K562 (cell line): Measurements from ENCODE around the gene TAS2R40. TPM values are rescaled to one million over a fixed set of nuclear protein-coding genes. Genes with fewer than 3 reads are reported as not detected.

Experiments used
- ATAC-seq: fragments of 200-7000 bp; cut with Tn5 transposase; 3 replicates; pipeline ENCODE4 v1.9.1; 2020; ENCODE audit warnings: moderate library complexity
- BruUV-seq: library from RNA; stranded (reverse); fragments of 400-500 nt; replicated peaks from 2 replicates; lab custom pipeline; 2021; lab: Mats Ljungman, UMichigan
- CTCF ChIA-PET: fragments of 300-600 bp; formaldehyde crosslinking; extraction: SDS; loops from one replicate; lab custom pipeline; 2021; ENCODE audit warnings: low intra/inter-chr PET ratio; lab: Yijun Ruan, JAX
- POLR2A ChIA-PET: fragments of 300-600, 350-650 bp; sonication (Branson Sonifier 250); formaldehyde crosslinking; extraction: SDS; loops from one replicate; lab custom pipeline; 2021; ENCODE audit warnings: antibody characterized with exemption, inconsistent platforms; lab: Yijun Ruan, JAX
- DNase-seq, 4 experiments: peaks; one replicate each; pipeline versions ENCODE4 v3.0.0 to v3.0.0-alpha.2; 2011 to 2018; ENCODE audit warnings: low spot score in 3 of 4, mixed read lengths in 3 of 4; ENCODE audit errors: extremely low read depth in 1 of 4
- FAIRE-seq: peaks from 2 replicates; lab custom pipeline; 2011; peaks lifted over from hg19 to GRCh38; lab: Jason Lieb, UNC
- H2AFZ ChIP-seq: 2 replicates; pipeline ENCODE4 v1.6.0; 2011; ENCODE audit warnings: low read depth, low read length, control low read depth, inconsistent platforms
- H3K27ac ChIP-seq: fragments of 200-600 bp; 3 replicates; pipeline ENCODE4 v1.8.0; 2011; ENCODE audit warnings: low read depth, mild to moderate bottlenecking, control low read depth, inconsistent platforms, low read length, moderate library complexity, mixed read lengths; ENCODE audit errors: extremely low read depth
- H3K27me3 ChIP-seq, 2 experiments: fragments of 300-600 bp in 1 of 2; 2 replicates in 1 of 2; 3 replicates in 1 of 2; pipeline versions ENCODE4 v1.6.0 to v1.8.0; 2011; ENCODE audit warnings: inconsistent platforms in 2 of 2, low read length in 2 of 2, mild to moderate bottlenecking in 1 of 2, mixed read lengths in 1 of 2, moderate library complexity in 1 of 2; ENCODE audit not compliant: control insufficient read depth in 2 of 2, insufficient read depth in 2 of 2
- H3K36me3 ChIP-seq: fragments of 300-600 bp; 3 replicates; pipeline ENCODE4 v1.8.0; 2011; ENCODE audit warnings: mild to moderate bottlenecking, low read length, inconsistent platforms; ENCODE audit not compliant: control insufficient read depth, insufficient read depth
- H3K4me1 ChIP-seq, 2 experiments: fragments of 200-600 bp in 1 of 2; replicated peaks in 1 of 2; 2 replicates in 1 of 2; 3 replicates in 1 of 2; pipeline versions ENCODE4 v1.5.1 to v1.8.0; 2011; ENCODE audit warnings: inconsistent platforms in 2 of 2, low read length in 2 of 2, mild to moderate bottlenecking in 1 of 2, mixed read lengths in 1 of 2, moderate library complexity in 1 of 2; ENCODE audit not compliant: control insufficient read depth in 2 of 2, insufficient read depth in 2 of 2
- H3K4me2 ChIP-seq: 2 replicates; pipeline ENCODE4 v1.6.1; 2011; ENCODE audit warnings: low read length, control low read depth, inconsistent platforms, mixed read lengths; ENCODE audit not compliant: insufficient read depth
- H3K4me3 ChIP-seq: fragments of 200-600 bp; sonication (generic), shearing (Covaris generic); 2 replicates; pipeline ENCODE4 v1.5.1; 2016; ENCODE audit warnings: control low read depth, inconsistent platforms
- H3K79me2 ChIP-seq: fragments of 200-600 bp; 3 replicates; pipeline ENCODE4 v1.8.0; 2011; ENCODE audit warnings: low read length, inconsistent platforms; ENCODE audit not compliant: control insufficient read depth, insufficient read depth
- H3K9ac ChIP-seq, 2 experiments: 2 replicates each; pipeline versions ENCODE4 v1.6.0 to v1.6.1; 2011; ENCODE audit warnings: low read depth in 2 of 2, low read length in 2 of 2, control low read depth in 1 of 2, inconsistent platforms in 1 of 2, mild to moderate bottlenecking in 1 of 2, mixed read lengths in 1 of 2; ENCODE audit not compliant: insufficient read depth in 1 of 2
- H3K9me1 ChIP-seq: one replicate; pipeline ENCODE4 v1.6.0; 2011; ENCODE audit warnings: inconsistent platforms, mild to moderate bottlenecking, low read length, moderate library complexity; ENCODE audit not compliant: control insufficient read depth, insufficient read depth
- H3K9me3 ChIP-seq: replicated peaks from 2 replicates; pipeline ENCODE4 v1.5.1; 2011; ENCODE audit warnings: low read depth, low read length, inconsistent platforms; ENCODE audit not compliant: control insufficient read depth, insufficient read depth
- H4K20me1 ChIP-seq: replicated peaks from 2 replicates; pipeline ENCODE4 v1.6.1; 2011; ENCODE audit warnings: low read length, inconsistent platforms, mixed read lengths; ENCODE audit not compliant: control insufficient read depth, insufficient read depth
- ARID2 ChIP-seq: fragments of 450-650 bp; IDR thresholded peaks from 2 replicates; pipeline ENCODE4 v1.6.1; 2017; ENCODE audit warnings: antibody characterized with exemption, mild to moderate bottlenecking
- BHLHE40 ChIP-seq: IDR thresholded peaks from 2 replicates; pipeline ENCODE4 v1.6.1; 2011; ENCODE audit warnings: low read length, improper control_type of control experiment
- CXXC5 ChIP-seq: fragments of 250-450 bp; sonication (Bioruptor Pico); IDR thresholded peaks from 2 replicates; pipeline ENCODE4 v1.8.0; 2022; ENCODE audit warnings: inconsistent platforms, mild to moderate bottlenecking, moderate library complexity
- DPF2 ChIP-seq: fragments of 450-650 bp; IDR thresholded peaks from 2 replicates; pipeline ENCODE4 v1.6.1; 2016
- KLF10 ChIP-seq: fragments of 250-450 bp; sonication (Bioruptor Pico); IDR thresholded peaks from 2 replicates; pipeline ENCODE4 v1.6.1; 2021; ENCODE audit warnings: matching md5 sums
- RHOXF2B ChIP-seq: fragments of 250-450 bp; sonication (Bioruptor Pico); conservative IDR thresholded peaks from 2 replicates; pipeline ENCODE4 v1.5.1; 2021
- ZNF274 ChIP-seq: IDR thresholded peaks from 2 replicates; pipeline ENCODE4 v1.6.1; 2011; ENCODE audit warnings: low read depth, mild to moderate bottlenecking, low read length, moderate library complexity, borderline replicate concordance
- ZNF316 ChIP-seq: fragments of 450-650 bp; IDR thresholded peaks from 2 replicates; pipeline ENCODE4 v1.6.1; 2016
- WGBS: fragments of 100-300 bp; shearing (Covaris generic); methylation state at CpG from one replicate; pipeline ENCODE4 v1.1.6; 2016; ENCODE audit warnings: low coverage, mixed read lengths; ENCODE audit not compliant: insufficient coverage; ENCODE audit errors: missing lambda C conversion rate; 5-methylcytosine and 5-hydroxymethylcytosine counted together
- in situ Hi-C: fragments of 300-500 bp; cut with MboI; formaldehyde crosslinking; loops from 4 replicates; pipeline ENCODE4 v1.15.0; 2018; ENCODE audit warnings: inconsistent platforms, mixed read lengths
- intact Hi-C: fragments of 100-400 bp; cut with micrococcal nuclease; formaldehyde crosslinking; loops from 2 replicates; pipeline ENCODE4 v1.14.2; 2022
- polyA plus RNA-seq, 8 experiments: library from polyadenylated mRNA; depleted of rRNA in 4 of 8; stranded (reverse) in 5 of 8; unstranded in 3 of 8; fragments of >200 nt; fragmentation: Nextera tagmentation in 2 of 8; fragmentation: Illumina TruSeq in 1 of 8; extraction: Ambion mirVana in 2 of 8; extraction: Trizol in 1 of 8; gene quantifications; 2 replicates each; pipeline versions ENCODE4 v1.2.1 to v1.2.3, GENCODE V29; 2011 to 2014; ENCODE audit warnings: inconsistent platforms in 1 of 8, missing spikeins in 1 of 8
- total RNA-seq, 7 experiments: library from RNA; depleted of rRNA in 6 of 7; stranded (reverse); fragments of >200 nt in 6 of 7; fragmentation: Illumina TruSeq in 2 of 7; extraction: Trizol in 2 of 7; gene quantifications; 2 replicates each; pipeline versions ENCODE4 v1.2.1 to v1.2.3, GENCODE V29; 2011 to 2021; ENCODE audit warnings: low replicate concordance in 1 of 7
- TF ChIP-seq, protein P1 (sequence below): fragments of 450-650 bp; IDR thresholded peaks from 2 replicates; pipeline ENCODE4 v1.6.1; 2014; ENCODE audit warnings: low read depth, mild to moderate bottlenecking, moderate library complexity, borderline replicate concordance
- TF ChIP-seq, protein P2 (sequence below): fragments of 250-450 bp; sonication (Bioruptor Pico); IDR thresholded peaks from 2 replicates; pipeline ENCODE4 v1.5.0; 2021
- TF ChIP-seq, protein P3 (sequence below): sonication (generic); formaldehyde crosslinking; IDR thresholded peaks from 2 replicates; pipeline ENCODE4 v1.4.0; 2020; ENCODE audit warnings: mild to moderate bottlenecking, missing genetic modification reagents

TAS2R40 gene
- total and polyA plus RNA-seq, 9 of the 15 experiments (the other 6 are each of a cell fraction or from before 2014, with no cell fraction given), result not detected

DNA sequence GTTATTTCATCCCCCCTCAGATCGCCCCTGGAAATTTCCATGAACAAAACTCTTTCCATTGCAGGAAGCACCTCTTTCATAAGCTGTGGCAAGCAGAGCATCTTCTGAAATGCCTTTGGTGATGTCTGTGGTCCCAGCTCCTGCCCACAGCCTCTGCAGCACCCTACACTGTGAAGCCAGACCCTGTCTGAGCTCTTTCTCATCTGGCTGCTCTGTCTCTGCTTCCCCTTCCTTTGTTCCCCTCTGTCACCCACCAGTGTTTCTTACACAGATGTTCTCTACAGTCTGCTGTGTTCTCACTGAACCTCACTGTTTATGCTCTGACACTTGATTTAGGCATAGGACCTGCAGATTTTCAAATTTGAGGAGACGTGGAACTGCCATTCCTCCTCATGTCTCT lies 40.5 kb upstream of the TAS2R40 start (continued):
- TF ChIP-seq, protein P1, sequence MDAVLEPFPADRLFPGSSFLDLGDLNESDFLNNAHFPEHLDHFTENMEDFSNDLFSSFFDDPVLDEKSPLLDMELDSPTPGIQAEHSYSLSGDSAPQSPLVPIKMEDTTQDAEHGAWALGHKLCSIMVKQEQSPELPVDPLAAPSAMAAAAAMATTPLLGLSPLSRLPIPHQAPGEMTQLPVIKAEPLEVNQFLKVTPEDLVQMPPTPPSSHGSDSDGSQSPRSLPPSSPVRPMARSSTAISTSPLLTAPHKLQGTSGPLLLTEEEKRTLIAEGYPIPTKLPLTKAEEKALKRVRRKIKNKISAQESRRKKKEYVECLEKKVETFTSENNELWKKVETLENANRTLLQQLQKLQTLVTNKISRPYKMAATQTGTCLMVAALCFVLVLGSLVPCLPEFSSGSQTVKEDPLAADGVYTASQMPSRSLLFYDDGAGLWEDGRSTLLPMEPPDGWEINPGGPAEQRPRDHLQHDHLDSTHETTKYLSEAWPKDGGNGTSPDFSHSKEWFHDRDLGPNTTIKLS, result no peak
- no peak for TF ChIP-seq ARID2
- TF ChIP-seq, protein P2, sequence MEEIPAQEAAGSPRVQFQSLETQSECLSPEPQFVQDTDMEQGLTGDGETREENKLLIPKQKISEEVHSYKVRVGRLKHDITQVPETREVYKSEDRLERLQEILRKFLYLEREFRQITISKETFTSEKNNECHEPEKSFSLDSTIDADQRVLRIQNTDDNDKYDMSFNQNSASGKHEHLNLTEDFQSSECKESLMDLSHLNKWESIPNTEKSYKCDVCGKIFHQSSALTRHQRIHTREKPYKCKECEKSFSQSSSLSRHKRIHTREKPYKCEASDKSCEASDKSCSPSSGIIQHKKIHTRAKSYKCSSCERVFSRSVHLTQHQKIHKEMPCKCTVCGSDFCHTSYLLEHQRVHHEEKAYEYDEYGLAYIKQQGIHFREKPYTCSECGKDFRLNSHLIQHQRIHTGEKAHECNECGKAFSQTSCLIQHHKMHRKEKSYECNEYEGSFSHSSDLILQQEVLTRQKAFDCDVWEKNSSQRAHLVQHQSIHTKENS (CRISPR knock-in tag), result no peak
- no peak for TF ChIP-seq BHLHE40
- TF ChIP-seq KLF10 (CRISPR knock-in tag), result no peak
- no peak for TF ChIP-seq RHOXF2B (CRISPR knock-in tag)

DNA sequence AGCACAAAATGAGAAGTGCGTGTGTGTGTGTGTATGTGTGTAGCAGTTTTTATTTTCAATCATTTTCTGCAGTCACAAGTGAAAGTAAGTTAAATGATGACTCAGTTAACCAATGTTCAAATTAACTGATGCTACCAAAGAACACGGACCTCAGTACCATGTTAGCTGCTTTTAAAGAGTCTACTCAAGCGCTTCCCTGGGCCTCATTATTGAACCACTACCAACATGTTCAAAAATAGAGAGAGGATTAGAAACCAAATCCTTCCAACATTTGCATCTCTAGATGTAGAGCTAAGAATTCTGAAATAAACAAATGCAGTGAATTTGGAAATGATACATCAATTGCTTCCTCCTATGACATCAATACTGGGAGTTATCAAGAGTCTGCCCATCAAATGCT lies 38.8 kb upstream of the TAS2R40 start, which contains the start of gene TAS2R39:
TSS of gene TAS2R39 (plus strand) at position 396 of the 400 bp plus-strand sequence. CDS start at position 396, 0 bp downstream.
- in situ Hi-C loops (no loop called here), intact Hi-C loops (no loop called here)
- Histone ChIP-seq H3K36me3 (no peaks in the 10 kb centered on the region), H3K9me3 (no peaks in the 10 kb centered on the region), H3K79me2 (no peaks in the 10 kb centered on the region), H3K27me3 (peaks cover 0 to 5% of the 10 kb centered on the region in 2 experiments; a peak in 1 of 5 replicates), H3K4me2 (no peak within 1 kb of the TSS), H2AFZ (no peak within 1 kb of the TSS), H3K9me1 (no peaks in the 10 kb centered on the region), H3K9ac (no peak within 1 kb of the TSS), H3K27ac (no peak within 1 kb of the TSS), H3K4me3 (no peak within 1 kb of the TSS), H3K4me1 (no peaks in the 10 kb centered on the region), H4K20me1 (no peaks in the 10 kb centered on the region)
- ATAC-seq, result no peak
- CTCF ChIA-PET, result no interaction called here
- TF ChIP-seq, protein P3, sequence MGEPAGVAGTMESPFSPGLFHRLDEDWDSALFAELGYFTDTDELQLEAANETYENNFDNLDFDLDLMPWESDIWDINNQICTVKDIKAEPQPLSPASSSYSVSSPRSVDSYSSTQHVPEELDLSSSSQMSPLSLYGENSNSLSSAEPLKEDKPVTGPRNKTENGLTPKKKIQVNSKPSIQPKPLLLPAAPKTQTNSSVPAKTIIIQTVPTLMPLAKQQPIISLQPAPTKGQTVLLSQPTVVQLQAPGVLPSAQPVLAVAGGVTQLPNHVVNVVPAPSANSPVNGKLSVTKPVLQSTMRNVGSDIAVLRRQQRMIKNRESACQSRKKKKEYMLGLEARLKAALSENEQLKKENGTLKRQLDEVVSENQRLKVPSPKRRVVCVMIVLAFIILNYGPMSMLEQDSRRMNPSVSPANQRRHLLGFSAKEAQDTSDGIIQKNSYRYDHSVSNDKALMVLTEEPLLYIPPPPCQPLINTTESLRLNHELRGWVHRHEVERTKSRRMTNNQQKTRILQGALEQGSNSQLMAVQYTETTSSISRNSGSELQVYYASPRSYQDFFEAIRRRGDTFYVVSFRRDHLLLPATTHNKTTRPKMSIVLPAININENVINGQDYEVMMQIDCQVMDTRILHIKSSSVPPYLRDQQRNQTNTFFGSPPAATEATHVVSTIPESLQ, result no peak
- 0 out of 2 replicates have a peak, but pooled peaks have one; percentile 8 for TF ChIP-seq ZNF316
- TF ChIP-seq ZNF274, result no peak
- no peak for TF ChIP-seq DPF2
- no peak for TF ChIP-seq CXXC5
- WGBS, result 1% methylated on average over 3 of the region's 3 CpGs
- no peak for FAIRE-seq
- POLR2A ChIA-PET, result interaction anchor here (0.5 kb wide), 1 partner anchor 57 kb away, joined by 3 read pairs; no protein-coding TSS in a partner anchor
- no TSS peak for BruUV-seq
- DNase-seq, result no peak
